HG02981 (cell line): ENCODE measurements around the gene RIMS3.
"Not testable (repeated sequence)": the region's sequence is repeated elsewhere in the genome, so short reads cannot be mapped to it uniquely, and the experiment has no call there.

Experiments used
- ATAC-seq: cut with Tn5 transposase; IDR thresholded peaks from one replicate; pipeline ENCODE4 v1.9.1; 2021; ENCODE audit warnings: mild to moderate bottlenecking, moderate library complexity; ENCODE audit not compliant: unreplicated experiment

Gene RIMS3

DNA sequence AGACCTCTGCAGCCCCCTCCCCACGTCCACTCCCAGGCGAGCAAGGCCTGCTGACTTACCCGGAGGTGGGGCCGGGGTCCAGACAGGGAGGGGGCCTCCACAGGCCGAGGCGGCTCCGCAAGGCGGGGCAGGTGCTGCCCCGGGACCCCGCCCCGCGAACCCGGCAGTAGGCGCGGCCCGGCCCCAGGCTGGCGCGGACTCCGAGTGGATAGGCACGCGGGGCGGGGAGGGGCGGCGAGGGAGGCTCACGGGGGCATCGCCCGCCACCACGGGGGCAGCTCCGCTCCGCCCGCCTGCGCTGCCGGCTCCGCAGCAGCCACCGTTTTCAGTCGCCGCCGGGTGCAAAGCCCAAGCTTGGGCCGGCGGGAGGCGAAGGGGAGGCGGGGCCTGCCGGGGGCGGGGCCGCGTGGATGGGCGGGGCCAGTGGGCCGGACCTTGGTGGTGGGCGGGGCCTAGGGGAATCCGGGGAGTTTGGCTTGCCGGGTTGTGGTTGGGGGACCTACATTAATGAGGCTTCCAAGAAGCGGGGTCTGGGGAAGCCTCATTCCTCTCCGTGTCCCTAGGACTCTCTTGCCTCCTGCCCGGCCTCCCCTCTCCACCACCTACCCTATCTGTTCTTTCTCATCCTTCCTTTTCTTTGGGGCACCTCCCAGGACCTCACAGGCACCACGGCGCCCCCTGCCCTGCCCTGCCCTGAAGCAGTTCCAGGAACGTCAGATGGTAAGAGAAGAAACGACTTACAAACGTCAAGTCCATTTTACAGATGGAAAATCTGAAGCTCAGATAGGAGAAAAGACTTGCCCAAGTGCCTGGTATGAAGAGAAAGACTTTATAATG lies at the start of gene RIMS3:
Gene RIMS3 (minus strand): TSS at position 348 of the 837 bp plus-strand sequence. CDS start 23,757 bp downstream, outside the sequence.
- ATAC-seq, result peak; percentile 67

- ATAC-seq, result no peak
These were observed 47.5 kb upstream of the RIMS3 start for GRCh38 chr1:40712997-40713396.

- no peak for ATAC-seq
These were observed 47.0 kb upstream of the RIMS3 start for GRCh38 chr1:40712405-40712944.

GRCh38 chr1:40711465-40712404 lies 46.3 kb upstream of the RIMS3 start:
- no peak for ATAC-seq

DNA sequence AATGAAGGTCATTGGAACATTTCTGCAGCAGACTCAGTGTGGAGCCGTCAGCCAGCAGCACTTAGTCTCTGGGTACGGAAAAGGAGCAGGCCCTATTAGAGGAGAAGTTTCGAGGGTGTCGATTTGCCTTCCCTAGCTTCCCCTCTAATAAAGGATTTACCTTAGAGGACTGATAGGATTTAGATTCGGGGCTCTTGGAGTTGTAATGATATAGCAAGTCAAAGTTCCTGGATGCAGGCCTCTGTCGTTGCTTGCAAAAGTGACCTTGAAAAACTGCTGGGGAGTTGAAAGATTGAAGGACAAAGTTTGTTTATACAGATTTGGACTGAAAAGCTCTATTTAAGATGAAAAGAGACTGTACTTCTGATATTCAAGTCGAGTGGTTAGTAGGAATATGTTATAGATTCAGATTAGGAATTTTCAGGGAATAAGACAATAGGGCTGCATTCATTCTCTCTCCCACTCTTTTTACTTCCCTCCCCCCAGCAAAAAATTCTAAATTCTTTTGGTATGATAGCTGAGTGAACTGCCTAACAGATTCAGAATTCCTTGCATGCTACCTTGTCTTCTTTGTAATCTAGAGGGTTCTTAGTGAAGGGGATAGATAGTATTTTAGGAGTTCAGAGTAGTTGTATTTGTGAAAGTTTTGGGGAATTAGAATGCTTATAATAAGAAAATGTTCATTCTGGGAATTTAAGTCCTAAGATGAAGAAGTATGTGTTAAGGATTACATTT lies 45.3 kb upstream of the RIMS3 start:
- ATAC-seq, result no peak

GRCh38 chr1:40709802-40710278 lies 44.4 kb upstream of the RIMS3 start:
- no peak for ATAC-seq

GRCh38 chr1:40709100-40709801 lies 43.8 kb upstream of the RIMS3 start:
- peak; percentile 90 for ATAC-seq

DNA sequence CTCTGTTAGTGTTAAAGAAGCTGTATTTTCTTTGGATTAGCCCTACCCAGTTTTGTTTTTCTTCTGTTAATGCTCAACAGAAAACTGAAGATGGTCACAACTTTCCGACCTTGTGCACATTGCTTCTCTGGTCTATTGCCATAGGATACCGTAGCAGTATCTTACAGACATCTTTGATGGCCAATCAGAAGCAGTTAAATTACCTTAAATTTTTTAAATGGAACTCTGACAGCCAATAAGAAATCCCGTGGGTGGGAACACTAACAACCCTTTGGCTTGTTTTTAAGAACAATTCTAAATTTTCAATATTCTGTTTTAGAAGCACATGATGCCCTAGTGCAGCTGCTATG lies 43.2 kb upstream of the RIMS3 start:
- peak; percentile 76 for ATAC-seq

DNA sequence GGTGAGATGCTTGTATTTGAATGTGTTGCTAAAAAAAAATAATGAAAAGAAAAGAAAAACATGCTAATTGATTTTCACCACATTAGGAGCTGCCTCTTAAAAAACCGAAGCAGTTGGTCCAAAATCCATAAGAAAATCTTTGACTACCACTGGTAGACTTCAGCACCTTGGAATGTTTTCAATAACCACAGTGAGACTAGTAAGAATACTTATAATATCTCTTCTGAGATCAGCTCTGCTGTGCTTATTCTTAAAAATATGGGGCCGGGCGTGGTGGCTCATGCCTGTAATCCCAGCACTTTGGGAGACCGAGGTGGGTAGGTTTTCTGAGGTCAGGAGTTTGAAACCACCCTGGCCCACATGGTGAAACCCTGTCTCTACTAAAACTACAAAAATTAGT lies 41.1 kb upstream of the RIMS3 start:
- no peak for ATAC-seq

- ATAC-seq, result no peak
These were observed 39.6 kb upstream of the RIMS3 start for GRCh38 chr1:40704817-40705733.

- no peak for ATAC-seq
These were observed 37.8 kb upstream of the RIMS3 start for GRCh38 chr1:40703316-40703715.

GRCh38 chr1:40702810-40703209 lies 37.3 kb upstream of the RIMS3 start:
- not testable (repeated sequence) for ATAC-seq

GRCh38 chr1:40701684-40702083 lies 36.2 kb upstream of the RIMS3 start:
- ATAC-seq, result no peak

DNA sequence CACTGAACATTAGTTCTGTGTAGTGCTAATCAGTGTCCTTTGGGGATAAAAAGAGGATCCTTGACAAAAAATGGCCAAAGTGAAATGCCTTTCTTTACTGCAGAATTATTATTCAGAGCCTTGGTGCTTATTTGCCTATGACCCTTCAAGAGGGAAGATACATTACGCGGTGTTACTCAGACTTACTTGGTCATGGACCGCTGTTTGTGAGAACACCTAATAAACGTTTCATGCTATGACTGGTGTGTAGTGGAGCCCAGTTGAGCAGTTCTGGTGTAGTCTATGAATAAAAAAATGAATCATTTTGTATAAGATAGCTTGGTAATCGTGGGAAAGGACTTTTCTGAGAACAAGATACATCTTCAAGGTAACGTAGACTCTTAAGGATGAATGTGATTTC lies 34.3 kb upstream of the RIMS3 start:
- ATAC-seq, result peak; percentile 84

- no peak for ATAC-seq
These were observed 32.0 kb upstream of the RIMS3 start for GRCh38 chr1:40697436-40697835.

- no peak for ATAC-seq
These were observed 30.8 kb upstream of the RIMS3 start for GRCh38 chr1:40696294-40696693.

DNA sequence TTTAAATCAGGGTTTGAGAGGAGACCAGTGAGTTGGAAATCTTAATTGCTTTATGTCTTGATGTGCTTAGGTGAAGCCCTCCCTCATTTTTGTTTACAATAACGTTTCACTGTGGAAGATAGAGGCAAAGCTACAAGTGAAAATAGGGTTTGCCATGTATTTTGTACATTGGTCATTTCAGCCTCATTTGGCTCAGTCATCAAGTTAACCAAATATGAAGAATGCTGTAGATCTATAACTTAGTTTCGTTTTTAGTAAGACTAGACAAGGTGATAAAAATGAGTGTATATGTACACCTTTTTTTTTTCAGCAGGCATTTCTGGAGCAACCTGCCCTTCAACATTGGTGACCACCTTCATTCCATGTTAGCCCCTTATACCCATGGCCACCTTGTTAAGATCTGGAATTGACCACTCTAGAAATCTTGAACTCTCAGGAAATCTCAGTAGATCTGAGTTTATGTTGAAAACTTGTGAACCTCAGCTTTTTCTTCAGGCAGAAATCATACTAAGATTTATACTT lies 28.9 kb upstream of the RIMS3 start:
- no peak for ATAC-seq

DNA sequence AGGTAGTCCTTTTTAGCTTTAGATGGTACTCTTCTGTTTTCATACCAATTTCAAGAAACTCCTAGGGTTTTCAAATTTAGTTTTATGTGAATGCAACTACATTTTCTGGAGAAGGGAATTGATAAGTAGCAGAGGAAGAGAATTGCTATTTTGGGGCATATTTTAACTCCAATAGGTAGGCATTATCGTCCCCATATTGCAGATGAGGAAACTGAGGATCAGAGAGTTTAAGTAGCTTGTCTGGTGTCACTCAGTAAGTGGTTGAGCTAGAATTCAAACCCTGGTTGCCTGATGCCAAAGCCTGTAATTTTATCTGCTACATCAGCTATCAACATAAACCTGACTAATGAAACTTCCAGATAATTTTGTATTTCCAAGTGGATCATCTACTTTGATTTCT lies 27.9 kb upstream of the RIMS3 start:
- ATAC-seq, result no peak

- peak; percentile 12 for ATAC-seq
These were observed 27.0 kb upstream of the RIMS3 start for GRCh38 chr1:40692429-40692895.
